GM21528 (cell line): ENCODE results near the gene SLC5A8.
"Not testable (repeated sequence)": the region's sequence is repeated elsewhere in the genome, so short reads cannot be mapped to it uniquely, and the experiment has no call there.

Source experiments
- ATAC-seq: cut with Tn5 transposase; IDR thresholded peaks from one replicate; pipeline ENCODE4 v1.9.1; 2021; ENCODE audit warnings: mild to moderate bottlenecking, moderate library complexity; ENCODE audit not compliant: unreplicated experiment, low FRiP score

The SLC5A8 gene

DNA sequence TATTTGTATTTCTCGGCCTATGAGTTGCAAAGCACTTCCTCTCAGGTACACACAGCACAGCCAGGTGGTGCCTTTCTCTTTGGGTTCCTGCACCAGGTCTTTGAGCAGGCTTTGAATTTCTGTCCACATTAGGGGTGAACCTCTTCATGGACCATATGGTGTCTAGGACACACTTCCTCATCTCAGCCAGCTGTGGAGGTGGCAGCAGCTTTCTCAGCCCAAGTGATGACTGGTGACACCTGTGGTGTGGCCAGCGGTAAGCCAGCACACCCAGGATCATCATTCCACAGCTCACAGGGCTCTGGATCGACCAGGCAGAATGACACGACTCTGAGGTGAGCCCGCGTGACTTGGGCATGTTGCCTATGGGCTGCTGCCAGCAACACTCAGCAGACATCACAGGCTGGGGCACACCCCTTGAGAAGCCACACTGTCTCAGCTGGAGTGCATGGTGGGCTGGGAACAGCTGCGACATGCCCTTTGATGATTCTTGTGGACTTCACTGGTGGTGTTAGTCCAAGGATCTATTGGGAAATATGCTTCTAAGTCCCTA lies 36.8 kb downstream of the SLC5A8 start:
- ATAC-seq: no peak

DNA sequence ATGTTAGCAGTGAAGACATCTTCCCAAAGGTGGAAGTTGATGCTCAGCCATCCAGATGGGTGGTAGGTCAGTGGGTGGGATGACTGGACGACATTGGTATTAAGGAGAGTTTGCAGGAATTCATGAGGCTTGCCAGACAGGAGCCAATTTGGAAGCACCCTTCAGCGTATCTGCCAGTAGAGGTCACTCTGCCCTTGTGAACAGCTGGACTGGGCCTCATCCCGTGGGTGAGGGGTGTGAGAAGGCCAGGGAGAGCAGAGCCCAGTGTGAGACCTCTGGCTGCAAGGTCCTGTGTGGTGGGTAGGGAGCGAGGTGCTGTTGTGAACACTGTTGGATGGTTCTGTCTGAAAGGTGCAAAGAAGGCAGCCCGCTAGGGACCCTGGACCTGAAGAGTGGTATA lies 37.7 kb downstream of the SLC5A8 start:
- ATAC-seq: no peak

DNA sequence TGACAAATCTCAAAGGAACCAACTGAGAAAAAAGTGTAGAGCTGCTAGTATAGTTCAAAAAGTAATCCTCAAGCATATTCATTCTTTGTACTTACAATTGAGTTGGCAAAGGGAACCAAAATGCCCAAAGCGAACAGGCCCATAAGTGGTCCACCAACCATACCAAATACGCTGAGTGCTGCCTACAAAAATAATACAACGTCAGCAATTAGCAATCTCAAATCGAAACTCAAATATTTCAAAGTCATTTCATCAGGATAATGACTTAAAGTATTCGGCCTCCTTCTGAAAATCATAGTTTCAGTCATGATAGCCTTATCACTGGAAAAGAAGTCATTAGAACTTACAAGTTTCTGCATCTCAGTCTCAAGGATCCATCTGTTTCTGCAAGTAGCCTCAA lies 42.0 kb downstream of the SLC5A8 start:
- ATAC-seq: no peak

DNA sequence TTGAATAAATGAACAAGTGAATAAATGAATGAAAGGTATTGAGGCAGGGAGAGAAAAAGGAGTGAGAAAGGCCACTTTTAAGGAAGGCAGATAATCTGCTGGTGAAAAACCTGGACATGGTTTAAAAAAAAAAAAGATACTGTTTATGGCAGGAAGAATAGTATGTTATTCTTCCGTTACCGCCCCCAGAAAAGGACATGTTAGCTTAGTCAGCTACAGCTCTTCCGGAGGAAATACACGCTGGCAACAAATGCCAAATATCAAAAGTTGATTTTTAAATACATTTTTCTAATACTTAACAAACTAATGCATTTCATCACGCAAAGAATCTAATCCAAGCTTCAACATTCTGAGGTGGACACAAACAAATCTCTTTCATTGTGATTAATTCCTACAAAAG lies 43.2 kb downstream of the SLC5A8 start:
- no peak for ATAC-seq

DNA sequence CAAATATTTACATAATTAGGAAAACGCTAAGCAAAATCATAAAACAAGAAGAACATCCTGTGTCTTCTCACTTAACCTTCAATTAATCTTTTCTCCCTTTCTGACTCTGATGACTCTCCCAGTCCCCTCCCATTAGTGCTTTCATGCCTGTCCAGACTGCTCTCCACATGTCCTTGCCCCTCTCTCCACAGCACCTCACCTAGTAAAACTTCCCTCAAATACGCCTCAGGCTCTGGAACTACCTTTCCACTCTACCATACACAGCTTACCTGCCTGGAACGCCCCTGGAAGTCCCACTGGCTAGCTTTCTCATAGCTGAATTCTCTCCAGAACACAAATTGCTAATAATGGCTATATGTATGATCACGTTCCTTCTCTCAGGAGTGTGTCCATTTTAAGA lies 44.7 kb downstream of the SLC5A8 start:
- no peak for ATAC-seq

DNA sequence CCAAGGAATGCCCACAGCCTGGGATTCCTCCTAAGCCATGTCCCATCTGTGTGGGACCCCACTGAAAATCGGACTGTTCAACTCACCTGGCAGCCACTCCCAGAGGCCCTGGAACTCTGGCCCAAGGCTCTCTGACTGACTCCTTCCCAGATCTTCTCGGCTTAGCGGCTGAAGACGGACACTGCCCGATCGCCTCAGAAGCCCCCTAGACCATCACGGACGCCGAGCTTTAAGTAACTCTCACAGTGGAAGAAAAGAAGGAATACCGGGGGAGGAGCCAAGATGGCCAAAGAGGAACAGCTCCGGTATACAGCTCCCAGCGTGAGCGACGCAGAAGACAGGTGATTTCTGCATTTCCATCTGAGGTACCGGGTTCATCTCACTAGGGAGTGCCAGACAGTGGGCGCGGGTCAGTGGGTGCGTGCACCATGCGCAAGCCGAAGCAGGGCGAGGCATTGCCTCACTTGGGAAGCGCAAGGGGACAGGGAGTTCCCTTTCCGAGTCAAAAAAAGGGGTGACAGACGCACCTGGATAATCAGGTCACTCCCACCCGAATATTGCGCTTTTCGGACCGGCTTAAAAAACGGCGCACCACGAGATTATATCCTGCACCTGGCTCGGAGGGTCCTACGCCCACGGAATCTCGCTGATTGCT lies 64.1 kb downstream of the SLC5A8 start:
- ATAC-seq: not testable (repeated sequence)

DNA sequence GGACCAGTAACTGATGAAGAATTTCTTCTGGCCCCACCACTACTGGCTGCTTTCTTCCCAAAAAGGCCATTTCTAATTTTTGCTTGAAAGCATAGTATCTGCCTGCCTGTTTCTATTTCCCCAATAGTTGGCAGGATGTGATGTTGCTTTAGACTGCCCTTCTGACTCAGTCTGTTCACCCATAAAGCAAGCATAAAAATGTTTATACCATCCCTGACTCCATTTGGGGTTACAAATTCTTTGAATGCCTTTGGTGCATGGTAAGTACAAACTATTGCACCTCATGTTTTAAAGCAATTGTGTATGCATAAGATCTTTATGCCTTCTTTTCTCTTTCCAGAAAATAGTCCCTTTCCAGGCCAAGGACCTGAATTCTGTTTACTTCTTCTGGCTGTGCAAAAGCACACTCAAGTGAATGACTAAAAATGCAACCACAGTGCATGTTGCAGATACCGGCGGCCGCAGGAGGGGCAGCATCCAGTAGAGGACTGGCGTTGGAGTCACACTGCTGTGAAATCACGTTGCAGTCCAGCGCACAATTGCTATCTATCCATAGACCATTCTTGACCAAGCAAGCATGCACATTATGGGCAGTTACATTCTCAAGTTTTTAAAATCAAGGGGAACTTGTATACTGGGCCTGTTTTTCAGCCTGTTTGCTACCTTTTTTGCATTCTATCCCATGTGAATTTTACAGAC lies 82.4 kb downstream of the SLC5A8 start:
- no peak for ATAC-seq

DNA sequence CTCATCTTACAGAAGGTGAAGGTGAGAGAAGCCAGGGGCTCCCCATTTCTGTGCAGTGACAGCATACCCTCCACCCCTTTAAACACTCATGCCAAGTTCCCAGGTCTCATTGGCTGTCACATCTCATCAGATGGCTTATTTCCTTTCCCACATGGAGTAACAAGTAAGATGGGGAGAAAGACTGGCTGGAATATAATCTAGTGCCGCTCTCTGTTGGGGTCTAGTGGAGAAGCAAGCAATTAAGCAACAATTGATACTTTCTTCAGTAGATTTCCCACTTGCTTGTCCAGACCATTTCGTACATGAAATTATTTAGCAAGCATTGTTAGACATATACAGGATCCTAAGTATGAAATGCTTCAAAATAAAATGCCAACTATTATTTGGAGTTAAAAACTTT lies 92.2 kb downstream of the SLC5A8 start:
- no peak for ATAC-seq

DNA sequence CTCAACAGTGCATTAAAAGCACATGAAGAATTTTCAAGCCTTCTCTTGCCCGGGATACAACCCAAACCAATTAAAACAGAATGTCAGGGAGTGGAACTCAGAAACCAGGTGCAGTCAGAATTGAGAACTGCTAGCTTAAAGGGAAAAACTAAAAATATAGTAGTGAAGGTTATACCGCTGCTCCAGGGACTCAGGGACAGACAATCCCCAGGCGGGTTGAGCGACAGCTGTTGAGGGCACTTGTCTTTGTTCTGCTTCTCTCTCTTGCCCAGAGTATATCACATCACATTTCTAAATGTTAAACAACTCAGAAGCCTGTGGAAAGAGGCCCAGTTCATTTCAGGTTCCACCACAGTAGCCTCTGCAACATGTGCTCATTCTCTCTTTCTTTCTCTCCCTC lies 93.1 kb downstream of the SLC5A8 start:
- ATAC-seq: no peak

DNA sequence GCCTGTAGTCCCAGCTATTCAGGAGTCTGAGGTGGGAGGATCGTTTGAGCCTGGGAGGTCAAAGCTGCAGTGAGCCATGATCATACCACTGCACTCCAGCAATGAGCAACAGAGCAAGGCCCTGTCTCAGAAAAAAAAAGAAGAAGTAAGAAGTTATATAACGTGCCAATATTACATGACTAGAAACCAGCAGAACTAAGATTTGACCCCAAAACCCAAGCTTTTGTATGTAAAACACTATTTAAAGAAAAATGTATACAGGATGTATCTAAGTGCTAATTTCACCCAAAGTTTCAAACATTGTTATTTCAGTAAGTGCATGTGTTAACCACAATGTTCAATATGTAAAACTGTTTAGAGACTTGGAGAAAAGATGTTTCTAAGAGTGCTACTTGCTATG lies 94.7 kb downstream of the SLC5A8 start:
- ATAC-seq: no peak

DNA sequence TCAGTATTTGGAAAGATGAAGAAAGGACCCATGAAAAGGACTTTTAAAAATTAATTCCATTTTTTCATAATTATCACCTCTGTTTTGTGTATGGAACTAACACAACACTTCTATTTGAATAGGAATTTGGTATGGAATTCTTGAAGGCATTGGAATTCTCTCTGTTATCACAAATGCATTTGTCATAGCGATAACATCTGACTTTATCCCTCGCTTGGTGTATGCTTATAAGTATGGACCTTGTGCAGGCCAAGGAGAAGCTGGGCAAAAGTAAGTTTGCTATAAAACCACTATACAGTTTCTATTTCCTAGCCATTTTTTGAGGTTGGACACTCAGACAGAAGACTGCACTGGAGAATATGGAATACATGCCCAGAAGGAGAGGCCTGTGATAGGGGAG lies 98.6 kb downstream of the SLC5A8 start:
- no peak for ATAC-seq

DNA sequence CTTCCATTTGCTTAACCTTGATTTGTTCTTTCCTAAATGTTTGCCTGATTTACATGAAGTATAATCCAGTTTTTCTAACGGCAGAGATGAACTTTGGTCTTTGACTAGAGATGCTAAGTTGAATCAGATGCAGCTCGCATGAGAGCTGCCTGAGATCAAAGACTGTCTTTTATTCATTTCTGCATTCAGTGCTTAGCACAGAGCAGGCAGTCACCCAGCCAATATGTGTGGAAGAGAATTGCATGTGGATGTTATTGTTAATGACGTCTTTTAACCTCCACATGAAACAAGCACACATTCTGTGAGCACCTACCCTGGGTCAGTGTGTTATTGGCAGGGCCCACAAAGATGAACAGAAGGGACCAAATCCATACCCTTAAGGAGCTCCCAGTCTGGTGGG lies 99.2 kb downstream of the SLC5A8 start:
- ATAC-seq: no peak

DNA sequence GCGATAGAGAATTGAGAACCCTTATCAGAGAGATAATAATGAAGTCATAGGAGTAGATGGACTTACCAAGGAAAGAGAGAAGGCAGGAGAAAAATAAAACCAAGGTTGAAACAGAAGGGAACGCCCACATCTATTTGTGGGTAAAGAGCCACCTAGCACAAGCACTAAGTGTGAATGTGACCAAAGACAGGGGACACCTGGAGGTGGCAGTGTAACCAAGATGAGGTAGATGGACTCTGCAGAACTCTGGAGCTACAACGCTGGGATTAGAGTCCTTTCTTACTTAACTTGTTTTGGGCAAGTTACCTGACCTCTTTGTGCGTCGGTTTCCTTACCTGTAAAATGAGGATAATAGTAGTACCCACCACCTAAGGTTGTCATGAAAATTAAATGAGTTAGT lies 101.9 kb downstream of the SLC5A8 start:
- no peak for ATAC-seq

DNA sequence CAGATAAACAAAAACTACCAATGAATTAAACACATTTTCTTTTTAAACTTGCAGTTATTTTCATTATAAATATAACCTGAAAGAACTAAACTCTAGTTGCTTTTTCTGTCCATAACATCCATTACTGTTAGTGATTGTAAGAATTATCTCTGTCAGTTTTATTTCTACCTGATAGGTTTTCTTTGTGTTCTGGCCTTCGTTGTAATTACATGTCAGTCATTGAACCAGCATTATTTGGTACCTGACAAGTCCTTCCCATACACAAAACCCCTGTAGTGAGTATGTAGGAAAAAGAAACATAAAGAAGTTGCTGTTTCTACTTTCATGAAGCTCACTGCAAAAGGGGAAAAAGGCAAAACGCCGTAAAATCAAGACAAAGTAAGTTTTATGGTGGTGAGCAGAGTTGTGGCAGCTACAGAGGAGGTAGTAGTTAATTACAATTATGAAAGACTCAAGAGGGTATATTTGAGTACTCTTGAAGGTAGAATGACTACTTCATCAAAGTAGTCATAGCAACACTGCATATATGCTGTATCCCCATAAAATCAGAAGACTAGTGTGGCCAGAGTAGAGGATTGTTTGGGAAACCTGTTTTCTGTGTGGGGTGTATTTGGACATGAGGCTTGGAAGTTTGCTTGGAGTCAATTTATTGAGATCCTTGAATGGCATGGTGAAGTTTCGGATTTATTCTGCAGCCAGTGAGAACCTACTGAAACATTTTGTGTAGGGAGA lies 102.8 kb downstream of the SLC5A8 start:
- ATAC-seq: no peak
